GM23248 (cell line): Measurements from ENCODE around the gene GPR176. TPM values are rescaled to one million over a fixed set of nuclear protein-coding genes. Genes with fewer than 3 reads are reported as not detected.
A peak's percentile ranks its signal among the peaks of the same experiment; 100 is the strongest.

Source experiments
- DNase-seq: peaks from one replicate; pipeline ENCODE4 v3.0.0-alpha.2; 2015
- H2AFZ ChIP-seq: fragments of 200-600 bp; sonication (generic); 2 replicates; pipeline ENCODE4 v1.6.1; 2016; ENCODE audit warnings: antibody characterized with exemption
- H3F3A ChIP-seq: fragments of 200-600 bp; sonication (generic); 2 replicates; pipeline ENCODE4 v1.6.1; 2016; ENCODE audit warnings: mild to moderate bottlenecking, antibody characterized with exemption, mixed run types; ENCODE audit not compliant: insufficient read depth
- H3K27ac ChIP-seq: fragments of 200-600 bp; sonication (generic); 2 replicates; pipeline ENCODE4 v1.5.1; 2016; ENCODE audit warnings: mild to moderate bottlenecking
- H3K27me3 ChIP-seq: fragments of 200-600 bp; sonication (generic); replicated peaks from 2 replicates; pipeline ENCODE4 v1.6.1; 2016; ENCODE audit warnings: mild to moderate bottlenecking; ENCODE audit not compliant: insufficient read depth
- H3K36me3 ChIP-seq: fragments of 200-600 bp; sonication (generic); 2 replicates; pipeline ENCODE4 v1.6.1; 2016; ENCODE audit warnings: low read depth, mild to moderate bottlenecking
- H3K4me1 ChIP-seq: fragments of 200-600 bp; sonication (generic); 2 replicates; pipeline ENCODE4 v1.6.1; 2016; ENCODE audit warnings: mild to moderate bottlenecking; ENCODE audit not compliant: insufficient read depth
- H3K4me2 ChIP-seq: fragments of 200-600 bp; sonication (generic); one replicate; pipeline ENCODE4 v1.6.1; 2016; ENCODE audit warnings: mild to moderate bottlenecking; ENCODE audit not compliant: unreplicated experiment
- H3K4me3 ChIP-seq: fragments of 200-600 bp; sonication (generic); 2 replicates; pipeline ENCODE4 v1.5.1; 2016; ENCODE audit warnings: mild to moderate bottlenecking
- H3K79me2 ChIP-seq: fragments of 200-600 bp; sonication (generic); 2 replicates; pipeline ENCODE4 v1.6.1; 2016; ENCODE audit warnings: mild to moderate bottlenecking; ENCODE audit not compliant: insufficient read depth
- H3K9ac ChIP-seq: fragments of 200-600 bp; sonication (generic); 2 replicates; pipeline ENCODE4 v1.6.1; 2016; ENCODE audit warnings: mild to moderate bottlenecking
- H3K9me2 ChIP-seq: fragments of 200-600 bp; sonication (generic); 2 replicates; pipeline ENCODE4 v1.6.1; 2016; ENCODE audit warnings: mixed run types, mild to moderate bottlenecking, moderate library complexity; ENCODE audit not compliant: insufficient read depth
- H3K9me3 ChIP-seq: fragments of 200-600 bp; sonication (generic); one replicate; pipeline ENCODE4 v1.6.1; 2017; ENCODE audit warnings: low read depth
- H4K20me1 ChIP-seq: fragments of 200-600 bp; sonication (generic); 2 replicates; pipeline ENCODE4 v1.6.0; 2016; ENCODE audit not compliant: insufficient read depth
- EZH2 ChIP-seq: fragments of 200-600 bp; sonication (generic); IDR thresholded peaks from 2 replicates; pipeline ENCODE4 v1.6.1; 2018; ENCODE audit warnings: antibody characterized with exemption, mild to moderate bottlenecking; ENCODE audit not compliant: insufficient read depth, poor library complexity, severe bottlenecking
- EZH2phosphoT487 ChIP-seq: fragments of 200-600 bp; sonication (generic); IDR thresholded peaks from 2 replicates; pipeline ENCODE4 v1.6.1; 2018; ENCODE audit warnings: antibody characterized with exemption, moderate library complexity, mild to moderate bottlenecking, low read depth; ENCODE audit not compliant: insufficient read depth
- WGBS, 2 experiments: methylation state at CpG; one replicate each; pipeline ENCODE4 v1.1.6; 2015 to 2017; ENCODE audit warnings: low lambda C conversion rate in 2 of 2, low coverage in 1 of 2; ENCODE audit errors: missing lambda C conversion rate in 2 of 2; 5-methylcytosine and 5-hydroxymethylcytosine counted together
- in situ Hi-C: fragments of 300-500 bp; cut with MboI; formaldehyde crosslinking; loops from 2 replicates; pipeline ENCODE4 v1.15.0; 2020
- polyA plus RNA-seq: library from polyadenylated mRNA; unstranded; fragments of >200 nt; fragmentation: Nextera tagmentation; extraction: Ambion mirVana; gene quantifications from 2 replicates; pipeline ENCODE4 v1.2.1, GENCODE V29; 2016
- total RNA-seq: library from RNA; depleted of rRNA; stranded (reverse); fragments of >200 nt; shearing (Covaris generic); gene quantifications from 2 replicates; pipeline ENCODE4 v1.2.3, GENCODE V29; 2014

The GPR176 gene
- total and polyA plus RNA-seq, 2 experiments from 2014 or later, result 161 to 254 TPM

DNA sequence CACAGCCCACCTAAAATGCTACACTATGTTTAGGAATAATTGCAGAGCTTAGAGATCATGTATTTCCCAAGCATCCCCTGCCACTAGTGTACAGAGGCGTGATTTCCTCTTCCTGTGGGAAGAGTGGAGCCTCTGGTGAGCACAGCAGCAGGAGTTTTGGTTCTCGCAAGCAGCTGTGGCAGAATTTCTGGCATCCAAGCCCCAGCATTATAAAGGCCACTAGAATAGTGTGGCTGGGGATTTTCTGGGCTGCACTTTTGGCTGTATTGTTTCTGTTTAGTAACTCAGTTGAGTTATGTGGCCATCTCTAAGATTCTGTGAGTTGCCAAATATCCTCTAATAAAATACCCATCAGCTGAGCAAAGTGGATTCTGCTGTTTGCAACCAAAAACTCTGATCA is 64.7 kb downstream of the GPR176 start:
- DNase-seq, result peak; percentile 27
- 61 to 71% methylated on average over 2 of the region's 2 CpGs for WGBS, 2 experiments
- in situ Hi-C loops, result no loop called here
- peaks cover 42% of the 10 kb centered on the region for H3K4me1 ChIP-seq
- no peak for TF ChIP-seq EZH2
- no peak for TF ChIP-seq EZH2phosphoT487
- no peaks in the 10 kb centered on the region for H3K27me3 ChIP-seq
- H3K9me3 ChIP-seq, result no peaks in the 10 kb centered on the region
- H3K4me3 ChIP-seq, result no peak overlapping the region
- no peak overlapping the region for H3K9ac ChIP-seq
- peaks cover 37% of the 10 kb centered on the region for H3F3A ChIP-seq
- no peaks in the 10 kb centered on the region for H4K20me1 ChIP-seq
- H3K79me2 ChIP-seq, result peaks cover 100% of the 10 kb centered on the region
- no peak overlapping the region for H3K4me2 ChIP-seq
- H2AFZ ChIP-seq, result no peak overlapping the region
- H3K27ac ChIP-seq, result peak overlapping the region; percentile 20; the same call in 1 of the 2 replicates
- peaks cover 12% of the 10 kb centered on the region for H3K36me3 ChIP-seq
- no peaks in the 10 kb centered on the region; the same call in none of the 2 replicates for H3K9me2 ChIP-seq

DNA sequence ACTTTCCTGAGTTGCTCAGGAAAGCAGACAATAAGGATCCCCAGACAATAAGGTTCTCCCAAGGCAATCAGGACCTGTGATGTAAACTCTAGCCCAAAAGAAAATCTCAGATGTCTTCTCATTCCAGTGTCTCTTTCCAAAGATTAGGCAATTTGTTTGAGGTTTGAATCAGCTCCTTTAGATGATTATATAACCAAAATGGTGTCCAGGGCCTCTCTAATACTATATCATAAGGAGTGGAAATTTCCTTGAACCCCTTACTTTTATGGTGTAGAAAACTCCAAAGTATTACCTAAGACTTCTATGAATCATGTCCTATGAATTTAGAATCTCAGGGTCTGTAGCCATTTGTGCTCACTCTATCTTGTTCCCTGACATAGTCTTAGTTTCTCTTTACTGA is 65.9 kb downstream of the GPR176 start:
- H3K4me1 ChIP-seq, result peaks cover 48% of the 10 kb centered on the region
- H3K36me3 ChIP-seq, result 0 out of 2 replicates have a peak, but pooled peaks cover 4% of the 10 kb centered on the region
- peak; percentile 60 for DNase-seq
- H2AFZ ChIP-seq, result no peak overlapping the region
- no peaks in the 10 kb centered on the region for H3K27me3 ChIP-seq
- peak overlapping the region; percentile 17 for H3K4me2 ChIP-seq
- H3K79me2 ChIP-seq, result peaks cover 100% of the 10 kb centered on the region
- no peaks in the 10 kb centered on the region for H4K20me1 ChIP-seq
- in situ Hi-C loops, result no loop called here
- H3K9ac ChIP-seq, result no peak overlapping the region
- no peak overlapping the region for H3K4me3 ChIP-seq
- H3K27ac ChIP-seq, result peak overlapping the region; percentile 72
- TF ChIP-seq EZH2phosphoT487, result no peak
- TF ChIP-seq EZH2, result no peak
- no peaks in the 10 kb centered on the region for H3K9me3 ChIP-seq
- H3F3A ChIP-seq, result peaks cover 47% of the 10 kb centered on the region
- H3K9me2 ChIP-seq, result no peaks in the 10 kb centered on the region; the same call in none of the 2 replicates

DNA sequence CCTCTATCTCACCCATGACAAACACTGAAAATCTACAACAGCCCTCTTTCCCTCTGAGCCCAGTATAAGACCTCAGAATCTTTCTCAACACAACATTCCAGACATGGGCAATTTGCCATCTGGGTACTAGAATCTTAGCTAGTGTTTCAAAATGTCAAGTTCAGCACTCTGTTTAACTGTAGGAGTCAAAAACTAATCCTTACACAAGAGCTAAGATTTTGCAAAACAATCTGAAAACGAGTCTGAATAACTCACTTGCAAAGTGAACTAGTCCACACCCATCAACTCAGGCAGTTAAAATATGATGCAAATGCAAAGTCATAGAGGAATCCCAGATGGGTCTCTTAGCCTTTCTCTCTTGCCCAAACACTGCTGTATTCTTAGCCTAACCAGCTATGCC is 67.8 kb downstream of the GPR176 start:
- 8 to 10% methylated on average over 1 of the region's 1 CpG for WGBS, 2 experiments
- Histone ChIP-seq H3K27me3 (no peaks in the 10 kb centered on the region), H3K9me3 (no peaks in the 10 kb centered on the region), H3F3A (peaks cover 47% of the 10 kb centered on the region), H4K20me1 (no peaks in the 10 kb centered on the region), H3K79me2 (peaks cover 100% of the 10 kb centered on the region), H3K27ac (peak overlapping the region; percentile 72), H3K4me3 (no peak overlapping the region), H3K4me1 (peaks cover 49% of the 10 kb centered on the region), H3K9ac (peak overlapping the region; percentile 24; the same call in 1 of the 2 replicates), H3K36me3 (no peaks in the 10 kb centered on the region), H2AFZ (no peak overlapping the region), H3K9me2 (no peaks in the 10 kb centered on the region; the same call in none of the 2 replicates), H3K4me2 (no peak overlapping the region)
- DNase-seq, result peak; percentile 80
- no peak for TF ChIP-seq EZH2phosphoT487
- TF ChIP-seq EZH2, result no peak
- in situ Hi-C loops, result no loop called here

DNA sequence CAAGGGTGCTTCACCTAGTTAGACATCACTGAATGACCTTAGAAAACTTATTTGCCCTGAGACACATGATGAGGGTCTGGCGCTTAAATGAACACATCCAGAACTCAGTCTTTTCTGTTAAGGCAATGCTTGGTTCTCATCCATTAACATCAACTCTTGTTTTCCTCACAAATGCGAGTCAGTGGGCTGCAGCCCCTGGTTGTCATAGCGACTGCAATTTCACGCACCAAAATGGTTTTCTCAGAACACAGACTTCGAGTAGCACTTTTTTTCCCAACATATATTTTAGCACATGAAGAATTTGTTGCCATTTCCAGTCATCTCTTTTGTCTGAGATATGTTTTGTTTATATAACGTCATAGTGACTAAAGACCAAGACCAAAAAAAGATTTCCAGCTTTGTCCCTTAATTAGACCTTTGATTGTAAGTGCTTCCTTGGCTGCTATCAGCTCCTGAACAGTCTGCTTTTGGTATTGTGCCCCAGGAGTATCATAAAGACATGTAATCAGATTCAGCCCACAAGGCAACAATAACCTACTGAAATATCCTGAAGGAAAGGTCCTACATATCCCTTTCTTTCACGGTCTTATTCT is 68.5 kb downstream of the GPR176 start:
- no peak overlapping the region for H2AFZ ChIP-seq
- peak; percentile 41 for DNase-seq
- in situ Hi-C loops, result no loop called here
- H3K79me2 ChIP-seq, result peaks cover 100% of the 10 kb centered on the region
- peak overlapping the region; percentile 24; the same call in 1 of the 2 replicates for H3K9ac ChIP-seq
- 63 to 71% methylated on average over 7 of the region's 7 CpGs for WGBS, 2 experiments
- H4K20me1 ChIP-seq, result no peaks in the 10 kb centered on the region
- no peak overlapping the region for H3K4me2 ChIP-seq
- peaks cover 47% of the 10 kb centered on the region for H3F3A ChIP-seq
- no peaks in the 10 kb centered on the region for H3K27me3 ChIP-seq
- no peaks in the 10 kb centered on the region for H3K36me3 ChIP-seq
- no peak overlapping the region for H3K4me3 ChIP-seq
- no peaks in the 10 kb centered on the region; the same call in none of the 2 replicates for H3K9me2 ChIP-seq
- H3K27ac ChIP-seq, result peak overlapping the region; percentile 72
- peaks cover 49% of the 10 kb centered on the region for H3K4me1 ChIP-seq
- no peaks in the 10 kb centered on the region for H3K9me3 ChIP-seq
- no peak for TF ChIP-seq EZH2phosphoT487
- no peak for TF ChIP-seq EZH2

DNA sequence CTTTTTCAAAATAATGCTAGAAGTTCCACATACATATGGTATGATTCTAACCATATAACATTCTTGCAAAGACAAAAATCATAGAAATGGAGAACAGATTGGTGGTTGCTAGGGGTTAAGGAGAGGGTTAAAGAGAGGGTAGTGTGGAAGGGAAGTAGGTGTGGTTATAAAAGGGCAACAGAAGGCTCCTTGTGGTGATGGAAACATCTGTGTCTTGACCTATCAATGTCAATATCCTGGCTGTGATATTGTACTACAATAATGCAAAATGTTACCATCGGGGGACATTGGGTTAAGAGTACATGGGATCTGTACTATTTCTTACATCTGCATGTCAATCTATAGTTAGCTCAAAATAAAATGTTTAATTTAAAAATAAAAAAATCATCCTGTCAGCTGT is 69.6 kb downstream of the GPR176 start:
- no peaks in the 10 kb centered on the region for H3K9me3 ChIP-seq
- H2AFZ ChIP-seq, result no peak overlapping the region
- no peak for DNase-seq
- in situ Hi-C loops, result no loop called here
- no peak overlapping the region for H3K4me3 ChIP-seq
- H3K27me3 ChIP-seq, result no peaks in the 10 kb centered on the region
- no peaks in the 10 kb centered on the region for H3K36me3 ChIP-seq
- H3K4me1 ChIP-seq, result peaks cover 52% of the 10 kb centered on the region
- TF ChIP-seq EZH2phosphoT487 (no peak), EZH2 (no peak)
- no peaks in the 10 kb centered on the region; the same call in 1 of the 2 replicates for H3K9me2 ChIP-seq
- H3K79me2 ChIP-seq, result peaks cover 100% of the 10 kb centered on the region
- H4K20me1 ChIP-seq, result 0 out of 2 replicates have a peak, but pooled peaks cover 4% of the 10 kb centered on the region
- 97 to 100% methylated on average over 1 of the region's 1 CpG for WGBS, 2 experiments
- H3K4me2 ChIP-seq, result no peak overlapping the region
- H3K27ac ChIP-seq, result no peak overlapping the region
- no peak overlapping the region for H3K9ac ChIP-seq
- peaks cover 47% of the 10 kb centered on the region for H3F3A ChIP-seq
